GM19328 (cell line): ENCODE data around the gene PPIB.
"Not testable (repeated sequence)": the region's sequence is repeated elsewhere in the genome, so short reads cannot be mapped to it uniquely, and the experiment has no call there.

Source experiments
- ATAC-seq: cut with Tn5 transposase; IDR thresholded peaks from one replicate; pipeline ENCODE4 v1.9.1; 2021; ENCODE audit warnings: mild to moderate bottlenecking, moderate library complexity; ENCODE audit not compliant: unreplicated experiment

The PPIB gene

GRCh38 chr15:64141798-64142512 is 20.9 kb downstream of the PPIB start:
- no peak for ATAC-seq

GRCh38 chr15:64138331-64138941 is 24.4 kb downstream of the PPIB start:
- no peak for ATAC-seq

GRCh38 chr15:64137226-64137833 is 25.5 kb downstream of the PPIB start:
- ATAC-seq, result no peak

GRCh38 chr15:64136347-64136746 is 26.5 kb downstream of the PPIB start:
- no peak for ATAC-seq

- no peak for ATAC-seq
Measured at GRCh38 chr15:64134345-64134829, 28.4 kb downstream of the PPIB start.

- ATAC-seq, result no peak
Measured at GRCh38 chr15:64133623-64134344, 29.0 kb downstream of the PPIB start.

GRCh38 chr15:64132217-64132616 is 30.6 kb downstream of the PPIB start:
- no peak for ATAC-seq

- no peak for ATAC-seq
Measured at GRCh38 chr15:64131547-64131946, 31.3 kb downstream of the PPIB start.

GRCh38 chr15:64130159-64130558 is 32.7 kb downstream of the PPIB start:
- no peak for ATAC-seq

- ATAC-seq, result no peak
Measured at GRCh38 chr15:64127521-64128270, 35.1 kb downstream of the PPIB start.

GRCh38 chr15:64125978-64126377 is 36.8 kb downstream of the PPIB start:
- no peak for ATAC-seq

GRCh38 chr15:64122936-64123351 is 39.9 kb downstream of the PPIB start:
- ATAC-seq, result no peak

GRCh38 chr15:64122444-64122843 is 40.4 kb downstream of the PPIB start:
- no peak for ATAC-seq

GRCh38 chr15:64121614-64122013 is 41.2 kb downstream of the PPIB start:
- ATAC-seq, result no peak

- not testable (repeated sequence) for ATAC-seq
Measured at GRCh38 chr15:64120322-64120721, 42.5 kb downstream of the PPIB start.

- ATAC-seq, result no peak
Measured at GRCh38 chr15:64117759-64118487, 44.9 kb downstream of the PPIB start.

GRCh38 chr15:64112904-64113303 is 49.9 kb downstream of the PPIB start:
- no peak for ATAC-seq

GRCh38 chr15:64112073-64112772 is 50.6 kb downstream of the PPIB start:
- no peak for ATAC-seq

GRCh38 chr15:64111679-64112050 is 51.2 kb downstream of the PPIB start:
- ATAC-seq, result no peak
